RPMI7951 (cell line): ENCODE results near the gene ABCC11. TPM values are rescaled to one million over a fixed set of nuclear protein-coding genes. Genes with fewer than 3 reads are reported as not detected.

ENCODE experiments used
- DNase-seq: peaks from one replicate; pipeline ENCODE4 v3.0.0-alpha.2; 2012; ENCODE audit warnings: low read depth
- total RNA-seq: library from RNA; depleted of rRNA; stranded (reverse); fragments of >200 nt; shearing (Covaris generic); gene quantifications from 2 replicates; pipeline ENCODE4 v1.2.3, GENCODE V29; 2014; rRNA removed

ABCC11 gene
- total RNA-seq = not detected in 2 replicates

GRCh38 chr16:48247311-48247710 is at the start of gene ABCC11:
ABCC11 (minus strand) TSS chr16:48247539; CDS start chr16:48231921, 15,618 bp downstream.
- DNase-seq = no peak

GRCh38 chr16:48295488-48296281 is 48.3 kb upstream of the ABCC11 start:
- no peak for DNase-seq

GRCh38 chr16:48294724-48295123 is 47.4 kb upstream of the ABCC11 start:
- no peak for DNase-seq

- DNase-seq = no peak
These were observed 45.1 kb upstream of the ABCC11 start for GRCh38 chr16:48292452-48292851.

GRCh38 chr16:48291754-48292153 is 44.4 kb upstream of the ABCC11 start:
- no peak for DNase-seq

- no peak for DNase-seq
These were observed 44.0 kb upstream of the ABCC11 start for GRCh38 chr16:48291303-48291702.

- DNase-seq = peak; percentile 20
These were observed 39.9 kb upstream of the ABCC11 start for GRCh38 chr16:48287239-48287638.

- DNase-seq = no peak
These were observed 37.6 kb upstream of the ABCC11 start for GRCh38 chr16:48284772-48285409.

GRCh38 chr16:48282636-48283263 is 35.4 kb upstream of the ABCC11 start:
- DNase-seq = no peak

GRCh38 chr16:48280546-48280945 is 33.2 kb upstream of the ABCC11 start:
- DNase-seq = no peak

GRCh38 chr16:48279199-48279598 is 31.9 kb upstream of the ABCC11 start:
- DNase-seq = no peak

- no peak for DNase-seq
These were observed 29.8 kb upstream of the ABCC11 start for GRCh38 chr16:48277158-48277557.

GRCh38 chr16:48276102-48276501 is 28.8 kb upstream of the ABCC11 start:
- DNase-seq = no peak

- no peak for DNase-seq
These were observed 27.1 kb upstream of the ABCC11 start for GRCh38 chr16:48274476-48274875.

GRCh38 chr16:48272837-48273421 is 25.6 kb upstream of the ABCC11 start:
- peak; percentile 7 for DNase-seq

- no peak for DNase-seq
These were observed 24.4 kb upstream of the ABCC11 start for GRCh38 chr16:48271728-48272127.

- DNase-seq = no peak
These were observed 21.7 kb upstream of the ABCC11 start for GRCh38 chr16:48269011-48269410.

- no peak for DNase-seq
These were observed 15.3 kb upstream of the ABCC11 start for GRCh38 chr16:48262631-48263030.

GRCh38 chr16:48261569-48261968 is 14.2 kb upstream of the ABCC11 start:
- DNase-seq = no peak

GRCh38 chr16:48256579-48257177 is 9.3 kb upstream of the ABCC11 start:
- DNase-seq = no peak

- DNase-seq = no peak
These were observed 4.7 kb upstream of the ABCC11 start for GRCh38 chr16:48252013-48252412.
